22Rv1 (cell line): ENCODE data around the gene ZFR2.
"Not testable (repeated sequence)": the region's sequence is repeated elsewhere in the genome, so short reads cannot be mapped to it uniquely, and the experiment has no call there.

Experiments used
- H3K27ac ChIP-seq: fragments of 450-650 bp; 2 replicates; pipeline ENCODE4 v1.5.1; 2017
- ZFX ChIP-seq: fragments of 450-650 bp; IDR thresholded peaks from 2 replicates; pipeline ENCODE4 v1.6.1; 2017; ENCODE audit warnings: antibody characterized with exemption, borderline replicate concordance
- TF ChIP-seq, protein P1 (sequence below): fragments of 450-650 bp; IDR thresholded peaks from 2 replicates; pipeline ENCODE4 v1.5.1; 2017; ENCODE audit warnings: mild to moderate bottlenecking

Gene ZFR2

DNA sequence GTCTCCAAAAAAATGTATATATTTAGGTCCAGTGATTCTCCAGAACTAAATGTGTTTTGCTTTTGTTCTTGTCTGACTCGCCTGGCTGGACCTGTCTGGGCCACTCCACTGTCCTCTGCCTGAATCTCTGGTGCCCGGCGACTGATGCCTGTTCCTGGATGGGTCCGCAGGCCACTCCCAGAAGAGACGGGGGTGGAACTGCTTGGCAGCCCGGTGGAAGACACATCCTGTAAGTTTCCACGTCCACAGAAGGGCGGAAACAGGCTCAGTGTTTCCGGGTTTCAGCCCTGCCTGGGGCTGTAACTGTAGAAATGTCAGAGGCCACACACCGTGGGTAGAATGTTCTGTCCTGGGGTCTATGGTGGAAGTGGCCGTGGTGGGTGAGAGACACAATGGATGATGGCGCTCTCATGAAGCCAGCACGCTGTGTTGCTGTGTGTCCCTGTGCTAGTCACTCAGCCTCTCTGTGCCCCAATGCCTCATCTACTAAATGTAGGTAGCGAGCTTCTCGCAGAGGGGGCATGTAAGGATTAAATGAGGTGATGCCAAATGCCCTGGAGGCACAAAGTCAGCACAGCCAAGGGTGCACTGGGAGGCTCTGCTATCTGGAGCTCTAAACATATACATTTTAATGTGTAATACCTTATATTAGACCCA is 33.6 kb upstream of the ZFR2 start:
- no peak overlapping the region for H3K27ac ChIP-seq
- no peak for TF ChIP-seq ZFX
- TF ChIP-seq, protein P1, sequence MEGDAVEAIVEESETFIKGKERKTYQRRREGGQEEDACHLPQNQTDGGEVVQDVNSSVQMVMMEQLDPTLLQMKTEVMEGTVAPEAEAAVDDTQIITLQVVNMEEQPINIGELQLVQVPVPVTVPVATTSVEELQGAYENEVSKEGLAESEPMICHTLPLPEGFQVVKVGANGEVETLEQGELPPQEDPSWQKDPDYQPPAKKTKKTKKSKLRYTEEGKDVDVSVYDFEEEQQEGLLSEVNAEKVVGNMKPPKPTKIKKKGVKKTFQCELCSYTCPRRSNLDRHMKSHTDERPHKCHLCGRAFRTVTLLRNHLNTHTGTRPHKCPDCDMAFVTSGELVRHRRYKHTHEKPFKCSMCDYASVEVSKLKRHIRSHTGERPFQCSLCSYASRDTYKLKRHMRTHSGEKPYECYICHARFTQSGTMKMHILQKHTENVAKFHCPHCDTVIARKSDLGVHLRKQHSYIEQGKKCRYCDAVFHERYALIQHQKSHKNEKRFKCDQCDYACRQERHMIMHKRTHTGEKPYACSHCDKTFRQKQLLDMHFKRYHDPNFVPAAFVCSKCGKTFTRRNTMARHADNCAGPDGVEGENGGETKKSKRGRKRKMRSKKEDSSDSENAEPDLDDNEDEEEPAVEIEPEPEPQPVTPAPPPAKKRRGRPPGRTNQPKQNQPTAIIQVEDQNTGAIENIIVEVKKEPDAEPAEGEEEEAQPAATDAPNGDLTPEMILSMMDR = no peak

DNA sequence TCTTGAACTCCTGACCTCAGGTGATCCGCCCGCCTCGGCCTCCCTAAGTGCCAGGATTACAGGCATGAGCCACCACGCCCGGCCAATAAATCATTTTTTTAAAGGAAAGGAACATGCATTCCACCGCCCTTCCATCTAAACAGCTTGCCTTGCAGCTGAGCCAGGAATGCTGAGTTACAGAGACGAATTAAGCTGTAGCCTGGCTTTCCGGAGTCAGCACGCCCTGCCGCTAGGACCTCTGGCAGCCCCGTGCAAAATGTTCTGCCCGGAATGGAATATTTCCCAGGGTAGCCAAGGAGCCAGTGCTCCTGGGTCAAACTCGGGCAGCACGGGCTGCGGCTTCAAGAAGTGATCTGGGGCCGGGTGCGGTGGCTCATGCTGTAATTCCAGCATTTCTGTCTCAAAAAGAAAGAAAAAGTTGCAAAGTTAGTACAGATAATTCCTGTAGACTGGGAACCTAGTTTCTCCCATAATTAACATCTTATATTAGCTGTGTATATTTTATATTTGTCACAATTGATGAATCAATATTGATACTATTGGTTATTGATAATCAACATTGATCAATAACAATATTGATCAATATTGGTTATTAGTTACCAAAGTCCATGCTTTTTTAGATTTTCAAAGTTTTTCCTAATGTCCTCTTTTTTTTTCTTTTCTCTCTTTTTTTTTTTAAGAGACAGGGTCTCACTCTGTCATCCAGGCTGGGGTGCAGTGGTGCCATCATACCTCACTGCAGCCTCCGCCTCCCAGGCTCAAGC is 30.9 kb upstream of the ZFR2 start:
- H3K27ac ChIP-seq = no peak overlapping the region
- no peak for TF ChIP-seq ZFX
- TF ChIP-seq, protein P1 = no peak

DNA sequence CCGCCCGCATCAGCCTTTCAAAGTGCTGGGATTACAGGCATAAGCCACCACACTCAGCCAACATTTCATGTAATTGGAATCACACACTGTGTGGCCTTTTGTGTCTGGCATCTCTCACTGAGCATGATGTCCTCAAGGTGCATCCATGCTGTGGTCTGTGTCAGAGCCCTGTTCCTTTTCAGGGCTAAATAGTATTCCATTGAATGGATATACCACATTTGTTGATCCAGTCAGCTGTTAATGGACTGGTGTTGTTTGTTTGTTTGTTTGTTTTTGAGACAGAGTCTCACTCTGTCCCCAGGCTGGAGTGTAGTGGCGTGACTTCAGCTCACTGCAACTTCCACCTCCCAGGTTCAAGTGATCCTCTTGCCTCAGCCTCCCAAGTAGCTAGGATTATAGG is 29.6 kb upstream of the ZFR2 start:
- H3K27ac ChIP-seq = no peak overlapping the region
- TF ChIP-seq, protein P1 = no peak
- TF ChIP-seq ZFX = no peak

DNA sequence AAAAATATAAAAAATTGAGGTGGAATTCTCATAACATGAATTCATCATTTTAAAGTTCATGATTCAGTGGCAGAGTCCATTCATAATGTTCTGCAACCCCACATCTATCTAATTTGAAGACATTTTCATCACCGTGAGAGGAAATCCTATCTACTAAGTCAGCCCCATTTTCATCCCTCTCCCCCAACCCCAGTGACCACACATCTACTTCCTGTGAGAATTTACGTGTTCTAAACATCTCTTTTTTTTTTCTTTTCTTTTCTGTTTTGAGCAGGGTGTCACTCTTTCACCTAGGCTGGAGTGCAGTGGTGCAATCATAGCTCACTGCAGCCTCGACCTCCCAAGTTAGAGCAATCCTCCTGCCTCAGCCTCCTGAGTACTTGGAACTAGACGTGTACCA is 29.1 kb upstream of the ZFR2 start:
- TF ChIP-seq, protein P1 = no peak
- no peak for TF ChIP-seq ZFX
- H3K27ac ChIP-seq = no peak overlapping the region

DNA sequence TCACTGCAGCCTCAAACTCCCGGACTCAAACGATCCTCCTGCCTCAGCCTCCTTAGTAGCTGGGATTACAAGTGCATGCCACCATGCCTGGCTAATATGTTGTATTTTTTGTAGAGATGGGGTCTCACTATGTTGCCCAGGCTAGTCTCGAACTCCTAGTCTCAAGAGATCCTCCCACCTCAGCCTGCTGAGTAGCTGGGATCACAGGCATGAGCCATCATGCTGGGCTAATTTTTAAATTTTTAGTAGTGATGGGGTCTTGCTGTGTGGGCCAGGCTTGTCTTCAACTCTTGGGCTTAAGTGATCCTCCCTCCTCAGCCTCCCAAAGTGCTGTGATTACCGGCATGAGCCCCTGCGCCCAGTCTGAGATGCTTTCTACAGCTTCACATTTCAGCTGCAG is 26.9 kb upstream of the ZFR2 start:
- TF ChIP-seq, protein P1 = no peak
- no peak for TF ChIP-seq ZFX

DNA sequence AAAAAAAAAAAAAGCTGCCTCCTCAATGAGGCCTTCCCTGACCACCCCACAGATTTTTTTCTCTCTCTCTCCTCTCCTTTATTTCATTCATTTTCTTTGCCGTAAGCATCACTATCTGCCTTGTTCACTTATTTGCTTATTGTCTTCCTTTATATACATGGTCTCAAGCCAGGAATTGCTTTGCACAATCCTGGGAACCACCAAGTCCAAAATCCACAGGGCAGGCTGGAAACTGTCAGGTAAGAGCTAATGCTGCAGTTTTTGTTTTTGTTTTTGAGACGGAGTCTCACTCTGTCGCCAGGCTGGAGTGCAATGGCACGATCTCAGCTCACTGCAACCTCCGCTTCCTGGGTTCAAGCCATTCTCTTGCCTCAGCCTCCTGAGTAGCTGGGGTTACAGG is 26.1 kb upstream of the ZFR2 start:
- H3K27ac ChIP-seq = not testable (repeated sequence)

More for the DNA sequence above, 26.9 kb upstream of the ZFR2 start:
- H3K27ac ChIP-seq = no peak overlapping the region

DNA sequence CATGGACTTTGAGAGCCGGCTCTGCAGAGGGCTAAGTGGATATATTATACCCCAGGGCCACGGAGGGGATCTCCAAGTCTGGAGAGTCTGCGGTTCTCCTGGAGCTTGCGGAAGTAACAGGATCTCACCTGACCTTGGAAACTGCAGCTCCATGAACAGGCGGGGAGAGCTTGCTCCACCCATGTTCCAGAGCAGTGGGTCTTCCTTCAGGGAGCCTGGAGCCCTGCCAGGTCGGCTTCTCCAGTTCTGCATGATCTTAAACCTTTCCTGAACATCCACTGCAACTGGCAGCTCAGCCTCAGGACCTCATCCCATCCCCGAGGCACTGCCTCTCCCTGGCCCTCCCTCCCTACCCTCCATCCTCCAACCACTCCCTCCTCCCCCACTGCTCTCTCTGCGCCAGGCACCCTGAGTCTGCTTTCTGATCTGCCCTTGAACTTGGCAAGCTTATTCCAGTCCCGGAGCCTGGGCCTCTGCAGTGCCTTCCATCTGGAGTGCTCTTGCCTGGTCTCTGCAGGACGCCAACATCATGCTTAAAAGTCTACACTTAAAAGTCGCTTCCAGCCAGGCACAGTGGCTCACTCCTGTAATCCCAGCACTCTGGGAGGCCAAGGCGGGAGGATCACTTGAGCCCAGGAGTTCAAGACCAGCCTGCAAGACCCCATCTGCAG is 24.8 kb upstream of the ZFR2 start:
- TF ChIP-seq, protein P1 = no peak
- TF ChIP-seq ZFX = no peak
- H3K27ac ChIP-seq = no peak overlapping the region
